Stimulated activated CD8-positive, alpha-beta memory T cell treated with anti-CD3 and anti-CD28 coated beads, Interleukin-4, amount 100 ng/mL, for 4 hours (primary cell): ENCODE measurements around the gene PCDHA13.
"Not testable (repeated sequence)": the region's sequence is repeated elsewhere in the genome, so short reads cannot be mapped to it uniquely, and the experiment has no call there.

ENCODE experiments used
- DNase-seq, 2 donors: peaks; one replicate each; pipeline ENCODE4 v3.0.0-alpha.2; 2020; ENCODE audit warnings: low read depth in 2 of 2, low spot score in 1 of 2

Gene PCDHA13

DNA sequence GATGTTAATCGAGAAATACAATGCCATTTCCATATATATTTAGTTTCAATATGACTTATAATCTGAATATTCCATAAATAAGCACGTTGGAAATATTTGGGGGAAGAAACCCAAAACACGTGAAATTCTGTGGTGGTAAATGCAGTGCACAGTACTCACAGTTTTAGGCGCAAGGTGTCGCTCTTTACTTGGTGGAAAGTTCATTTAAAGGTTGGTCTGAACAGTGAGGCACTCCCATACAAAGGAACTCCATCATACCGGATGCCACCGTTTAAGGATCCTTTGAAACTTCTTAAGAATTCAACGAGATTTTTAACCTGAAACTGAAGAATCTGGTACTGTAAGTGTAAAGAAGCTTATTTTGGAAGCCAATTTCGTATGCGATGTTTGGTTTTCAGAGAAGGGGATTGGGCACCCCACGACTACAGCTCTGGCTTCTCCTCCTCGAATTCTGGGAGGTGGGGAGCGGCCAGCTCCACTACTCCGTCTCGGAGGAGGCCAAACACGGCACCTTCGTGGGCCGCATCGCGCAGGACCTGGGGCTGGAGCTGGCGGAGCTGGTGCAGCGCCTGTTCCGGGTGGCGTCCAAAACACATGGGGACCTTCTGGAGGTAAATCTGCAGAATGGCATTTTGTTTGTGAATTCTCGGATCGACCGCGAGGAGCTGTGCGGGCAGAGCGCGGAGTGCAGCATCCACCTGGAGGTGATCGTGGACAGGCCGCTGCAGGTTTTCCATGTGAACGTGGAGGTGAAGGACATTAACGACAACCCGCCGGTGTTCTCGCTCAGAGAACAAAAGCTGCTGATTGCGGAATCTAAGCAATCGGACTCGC, 13.0 kb upstream of the PCDHA13 start, which contains the start of gene PCDHA11:
TSS of gene PCDHA11 (plus strand) at position 237 of the 834 bp plus-strand sequence. CDS start at position 384, 147 bp downstream.
- DNase-seq, result no peak

DNA sequence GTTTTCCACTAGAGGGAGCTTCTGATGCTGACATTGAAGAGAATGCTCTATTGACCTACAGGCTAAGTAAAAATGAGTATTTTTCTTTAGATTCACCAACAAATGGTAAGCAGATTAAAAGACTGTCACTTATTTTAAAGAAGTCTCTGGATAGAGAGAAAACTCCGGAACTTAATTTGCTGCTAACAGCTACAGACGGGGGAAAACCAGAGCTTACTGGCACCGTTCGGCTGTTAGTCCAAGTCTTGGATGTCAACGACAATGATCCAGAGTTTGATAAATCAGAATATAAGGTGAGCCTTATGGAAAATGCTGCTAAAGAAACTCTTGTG, 12.4 kb upstream of the PCDHA13 start:
- DNase-seq, result no peak

DNA sequence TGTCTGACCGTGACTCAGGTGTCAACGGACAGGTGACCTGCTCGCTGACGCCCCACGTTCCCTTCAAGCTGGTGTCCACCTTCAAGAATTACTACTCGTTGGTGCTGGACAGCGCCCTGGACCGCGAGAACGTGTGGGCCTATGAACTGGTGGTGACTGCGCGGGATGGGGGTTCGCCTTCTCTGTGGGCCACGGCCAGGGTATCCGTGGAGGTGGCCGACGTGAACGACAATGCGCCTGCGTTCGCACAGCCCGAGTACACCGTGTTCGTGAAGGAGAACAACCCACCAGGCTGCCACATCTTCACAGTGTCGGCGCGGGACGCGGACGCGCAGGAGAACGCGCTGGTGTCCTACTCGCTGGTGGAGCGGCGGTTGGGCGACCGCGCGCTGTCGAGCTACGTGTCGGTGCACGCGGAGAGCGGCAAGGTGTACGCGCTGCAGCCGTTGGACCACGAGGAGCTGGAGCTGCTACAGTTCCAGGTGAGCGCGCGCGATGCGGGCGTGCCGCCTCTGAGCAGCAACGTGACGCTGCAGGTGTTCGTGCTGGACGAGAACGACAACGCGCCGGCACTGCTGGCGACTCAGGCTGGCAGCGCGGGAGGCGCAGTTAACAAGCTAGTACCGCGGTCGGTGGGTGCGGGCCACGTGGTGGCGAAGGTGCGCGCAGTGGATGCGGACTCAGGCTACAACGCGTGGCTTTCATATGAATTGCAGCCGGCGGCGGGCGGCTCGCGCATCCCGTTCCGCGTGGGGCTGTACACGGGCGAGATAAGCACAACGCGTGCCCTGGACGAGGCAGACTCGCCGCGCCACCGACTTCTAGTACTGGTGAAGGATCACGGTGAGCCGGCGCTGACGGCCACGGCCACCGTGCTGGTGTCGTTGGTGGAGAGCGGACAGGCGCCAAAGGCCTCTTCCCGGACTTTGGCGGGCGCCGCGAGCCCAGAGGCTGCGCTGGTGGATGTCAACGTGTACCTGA, 11.4 kb upstream of the PCDHA13 start:
- DNase-seq, result no peak

DNA sequence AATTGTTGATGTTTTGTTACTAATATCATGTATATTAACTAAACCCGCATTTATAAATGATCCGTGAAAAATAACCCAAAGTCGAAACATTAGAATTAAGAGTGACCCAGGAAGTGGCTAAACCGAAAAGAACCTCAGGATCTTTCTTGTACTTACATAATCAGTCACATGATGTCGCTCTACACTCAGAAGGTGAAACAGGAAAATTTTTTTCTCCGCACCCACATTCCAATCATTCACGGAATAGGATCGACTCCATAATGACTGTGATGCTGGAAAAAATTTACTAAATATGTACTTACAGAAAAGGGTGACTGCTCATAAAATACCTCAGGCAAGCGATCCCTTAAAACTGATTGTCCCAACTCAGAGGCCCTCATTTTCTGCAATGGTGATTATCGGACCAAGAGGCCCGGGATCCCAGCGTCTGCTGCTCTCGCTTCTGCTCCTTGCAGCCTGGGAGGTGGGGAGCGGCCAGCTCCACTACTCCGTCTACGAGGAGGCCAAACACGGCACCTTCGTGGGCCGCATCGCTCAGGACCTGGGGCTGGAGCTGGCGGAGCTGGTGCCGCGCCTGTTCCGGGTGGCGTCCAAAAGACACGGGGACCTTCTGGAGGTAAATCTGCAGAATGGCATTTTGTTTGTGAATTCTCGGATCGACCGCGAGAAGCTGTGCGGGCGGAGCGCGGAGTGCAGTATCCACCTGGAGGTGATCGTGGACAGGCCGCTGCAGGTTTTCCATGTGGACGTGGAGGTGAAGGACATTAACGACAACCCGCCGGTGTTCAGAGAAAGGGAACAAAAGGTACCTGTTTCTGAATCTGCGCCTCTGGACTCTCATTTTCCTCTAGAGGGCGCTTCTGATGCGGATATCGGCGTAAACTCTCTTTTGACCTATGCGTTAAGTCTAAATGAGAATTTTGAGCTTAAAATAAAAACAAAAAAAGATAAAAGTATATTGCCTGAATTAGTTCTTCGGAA, 6.5 kb upstream of the PCDHA13 start, which contains the start of gene PCDHA12:
TSS of gene PCDHA12 (plus strand) at position 224 of the 981 bp plus-strand sequence. CDS start at position 389, 165 bp downstream.
- no peak for DNase-seq

DNA sequence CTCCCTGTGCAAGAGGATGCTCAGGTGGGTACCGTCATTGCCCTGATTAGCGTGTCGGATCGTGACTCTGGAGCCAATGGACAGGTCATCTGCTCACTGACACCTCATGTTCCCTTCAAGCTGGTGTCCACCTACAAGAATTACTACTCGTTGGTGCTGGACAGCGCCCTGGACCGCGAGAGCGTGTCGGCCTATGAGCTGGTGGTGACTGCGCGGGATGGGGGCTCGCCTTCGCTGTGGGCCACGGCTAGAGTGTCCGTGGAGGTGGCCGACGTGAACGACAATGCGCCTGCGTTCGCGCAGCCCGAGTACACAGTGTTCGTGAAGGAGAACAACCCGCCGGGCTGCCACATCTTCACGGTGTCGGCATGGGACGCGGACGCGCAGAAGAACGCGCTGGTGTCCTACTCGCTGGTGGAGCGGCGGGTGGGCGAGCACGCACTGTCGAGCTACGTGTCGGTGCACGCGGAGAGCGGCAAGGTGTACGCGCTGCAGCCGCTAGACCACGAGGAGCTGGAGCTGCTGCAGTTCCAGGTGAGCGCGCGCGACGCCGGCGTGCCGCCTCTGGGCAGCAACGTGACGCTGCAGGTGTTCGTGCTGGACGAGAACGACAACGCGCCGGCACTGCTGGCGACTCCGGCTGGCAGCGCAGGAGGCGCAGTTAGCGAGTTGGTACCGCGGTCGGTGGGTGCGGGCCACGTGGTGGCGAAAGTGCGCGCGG, 5.2 kb upstream of the PCDHA13 start:
- not testable (repeated sequence) for DNase-seq

DNA sequence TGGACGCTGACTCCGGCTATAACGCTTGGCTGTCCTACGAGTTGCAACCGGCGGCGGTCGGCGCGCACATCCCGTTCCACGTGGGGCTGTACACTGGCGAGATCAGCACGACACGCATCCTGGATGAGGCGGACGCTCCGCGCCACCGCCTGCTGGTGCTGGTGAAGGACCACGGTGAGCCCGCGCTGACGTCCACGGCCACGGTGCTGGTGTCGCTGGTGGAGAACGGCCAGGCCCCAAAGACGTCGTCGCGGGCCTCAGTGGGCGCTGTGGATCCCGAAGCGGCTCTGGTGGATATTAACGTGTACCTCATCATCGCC, 4.7 kb upstream of the PCDHA13 start:
- no peak for DNase-seq

DNA sequence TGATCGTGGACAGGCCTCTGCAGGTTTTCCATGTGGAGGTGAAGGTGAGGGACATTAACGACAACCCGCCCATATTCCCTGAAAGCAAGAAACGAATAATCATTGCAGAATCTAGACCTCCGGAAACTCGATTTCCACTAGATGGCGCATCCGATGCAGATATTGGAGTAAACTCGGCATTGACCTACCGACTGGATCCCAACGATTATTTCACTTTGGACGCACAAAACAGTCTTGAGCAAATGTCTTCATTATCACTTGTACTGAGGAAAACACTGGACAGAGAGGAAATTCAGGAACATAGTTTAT, 621 bp downstream of the PCDHA13 start:
- DNase-seq, result no peak

DNA sequence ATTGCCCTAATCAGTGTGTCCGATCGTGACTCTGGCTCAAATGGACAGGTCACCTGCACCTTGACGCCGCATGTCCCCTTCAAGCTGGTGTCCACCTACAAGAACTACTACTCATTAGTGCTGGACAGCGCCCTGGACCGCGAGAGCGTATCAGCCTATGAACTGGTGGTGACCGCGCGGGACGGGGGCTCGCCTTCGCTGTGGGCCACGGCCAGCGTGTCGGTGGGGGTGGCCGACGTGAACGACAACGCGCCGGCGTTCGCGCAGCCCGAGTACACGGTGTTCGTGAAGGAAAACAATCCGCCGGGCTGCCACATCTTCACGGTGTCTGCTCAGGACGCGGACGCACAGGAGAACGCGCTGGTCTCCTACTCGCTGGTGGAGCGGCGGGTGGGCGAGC, 1.4 kb downstream of the PCDHA13 start:
- no peak for DNase-seq

DNA sequence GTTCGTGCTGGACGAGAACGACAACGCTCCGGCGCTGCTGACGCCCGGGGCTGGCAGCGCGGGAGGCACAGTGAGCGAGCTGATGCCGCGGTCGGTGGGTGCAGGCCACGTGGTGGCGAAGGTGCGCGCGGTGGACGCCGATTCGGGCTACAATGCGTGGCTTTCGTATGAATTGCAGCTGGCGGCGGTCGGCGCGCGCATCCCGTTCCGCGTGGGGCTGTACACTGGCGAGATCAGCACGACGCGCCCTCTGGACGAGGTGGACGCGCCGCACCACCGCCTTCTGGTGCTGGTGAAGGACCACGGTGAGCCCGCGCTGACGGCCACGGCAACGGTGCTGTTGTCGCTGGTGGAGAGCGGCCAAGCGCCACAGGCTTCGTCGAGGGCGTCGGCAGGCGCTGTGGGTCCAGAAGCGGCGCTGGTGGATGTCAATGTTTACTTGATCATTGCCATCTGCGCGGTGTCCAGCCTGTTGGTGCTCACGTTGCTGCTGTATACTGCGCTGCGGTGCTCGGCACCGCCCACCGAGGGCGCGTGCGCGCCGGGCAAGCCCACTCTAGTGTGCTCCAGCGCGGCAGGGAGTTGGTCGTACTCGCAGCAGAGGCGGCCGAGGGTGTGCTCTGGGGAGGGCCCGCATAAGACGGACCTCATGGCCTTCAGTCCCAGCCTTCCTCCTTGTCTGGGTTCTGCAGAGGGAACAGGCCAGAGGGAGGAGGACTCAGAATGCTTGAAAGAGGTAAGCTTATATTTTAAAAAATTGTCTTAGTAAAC, 2.2 kb downstream of the PCDHA13 start:
- DNase-seq, result no peak

DNA sequence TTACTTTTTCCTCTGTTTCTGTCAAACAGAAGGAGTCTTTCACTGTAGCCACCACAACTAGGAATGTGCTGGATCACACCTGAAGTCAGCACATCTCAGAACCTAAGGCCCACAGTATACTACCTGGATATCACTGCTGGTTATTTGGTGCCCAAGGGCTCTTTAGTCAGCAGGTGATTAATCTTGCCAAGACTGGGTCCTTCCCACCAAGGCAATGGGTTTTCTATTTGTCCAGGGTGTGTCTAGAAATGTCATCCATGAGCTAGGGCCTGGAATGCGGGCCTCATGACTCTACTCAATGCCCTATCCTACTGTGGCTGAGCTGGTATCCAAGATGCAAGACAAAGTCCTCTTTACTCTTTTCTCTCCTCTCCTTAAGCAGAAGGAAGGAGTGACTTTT, 34.4 kb downstream of the PCDHA13 start:
- DNase-seq, result no peak

DNA sequence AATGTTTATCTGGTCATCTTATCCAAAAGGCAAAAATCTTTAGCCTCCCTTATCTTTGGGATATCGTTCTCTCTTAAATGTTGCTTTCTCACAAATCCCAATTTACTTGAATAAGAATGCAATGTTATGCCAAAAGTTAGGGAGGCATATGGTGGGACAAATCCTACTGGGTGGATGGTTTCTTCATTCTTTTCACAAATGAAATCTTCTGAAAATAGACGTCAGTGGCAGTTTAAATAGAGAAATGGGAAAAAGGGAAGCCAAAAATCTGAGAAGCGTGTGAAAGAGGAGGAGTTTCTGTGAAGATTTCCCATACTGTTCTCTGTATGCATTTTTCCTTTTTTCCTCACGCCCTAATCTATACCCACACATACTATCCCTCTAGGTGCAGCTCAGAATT, 41.7 kb downstream of the PCDHA13 start:
- DNase-seq, result no peak

DNA sequence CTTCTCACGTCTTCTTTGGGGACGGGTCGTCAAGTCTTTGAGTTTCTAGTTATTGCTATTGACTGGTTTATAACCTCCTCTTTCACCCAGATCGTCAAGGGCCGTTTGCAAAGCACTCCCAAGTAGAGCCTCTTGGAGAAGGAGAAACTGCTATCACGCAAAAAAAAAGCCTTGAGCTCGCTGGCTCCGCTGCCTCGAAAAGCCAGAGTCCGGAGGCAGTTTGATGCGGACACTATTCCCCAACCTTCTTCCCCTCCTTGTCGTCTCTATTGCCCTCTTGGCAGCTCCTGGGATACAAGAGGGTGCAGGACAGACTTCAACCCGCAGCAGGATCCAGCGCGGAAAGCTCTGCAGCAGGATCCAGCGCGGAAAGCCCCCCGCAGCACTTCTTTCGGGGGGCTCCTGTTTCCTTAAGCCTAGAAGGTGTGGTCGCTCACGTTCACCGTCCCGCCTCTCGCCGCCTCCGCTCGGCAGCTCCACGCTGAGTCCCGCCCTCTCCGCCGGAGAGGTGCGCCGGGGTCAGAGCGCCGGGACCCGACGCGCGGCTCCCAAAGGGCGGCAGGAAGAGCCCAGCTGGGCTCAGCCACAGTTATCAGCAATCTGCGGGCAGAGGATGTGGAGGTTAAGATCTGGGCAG, 44.0 kb downstream of the PCDHA13 start, which contains the start of gene PCDHAC1:
TSS of gene PCDHAC1 (plus strand) at position 494 of the 637 bp plus-strand sequence. CDS start 594 bp downstream, outside the sequence.
- no peak for DNase-seq

DNA sequence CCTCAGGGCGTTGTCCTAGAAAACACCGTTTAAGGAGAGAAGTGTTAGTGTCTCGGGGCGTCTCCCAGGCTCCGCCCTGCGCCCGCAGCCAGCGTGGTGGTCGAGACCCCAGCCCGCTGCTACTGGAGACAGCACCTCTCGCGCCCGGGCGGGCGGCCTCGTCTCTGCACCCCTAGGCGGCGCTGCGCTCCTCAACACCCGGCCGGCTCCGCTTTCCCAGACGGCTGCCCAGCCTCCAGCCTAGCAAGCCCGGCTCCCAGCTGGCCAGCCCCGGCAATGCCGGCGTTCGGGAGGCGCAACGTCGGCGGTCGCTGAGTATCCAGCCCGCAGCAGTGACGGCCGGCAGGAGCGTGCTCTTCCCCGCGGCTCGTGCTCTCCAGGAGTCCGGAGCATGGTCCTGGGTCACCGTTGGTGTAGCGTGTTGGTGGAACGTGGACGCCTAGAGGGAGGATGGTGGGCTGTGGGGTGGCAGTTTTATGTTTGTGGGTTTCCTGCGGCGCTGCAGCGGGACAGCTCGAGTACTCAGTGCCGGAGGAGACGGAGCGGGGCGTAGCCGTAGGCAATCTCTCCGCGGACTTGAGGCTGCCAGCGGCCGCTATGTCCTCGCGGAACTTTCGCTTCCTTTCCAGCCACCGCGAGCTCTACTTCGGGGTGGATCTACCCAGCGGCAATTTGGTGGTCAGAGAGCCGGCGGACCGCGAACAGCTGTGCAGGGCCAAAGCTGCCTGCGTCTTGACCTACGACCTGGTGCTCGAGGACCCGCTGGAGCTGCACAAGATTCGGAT, 44.7 kb downstream of the PCDHA13 start:
- DNase-seq, result no peak

DNA sequence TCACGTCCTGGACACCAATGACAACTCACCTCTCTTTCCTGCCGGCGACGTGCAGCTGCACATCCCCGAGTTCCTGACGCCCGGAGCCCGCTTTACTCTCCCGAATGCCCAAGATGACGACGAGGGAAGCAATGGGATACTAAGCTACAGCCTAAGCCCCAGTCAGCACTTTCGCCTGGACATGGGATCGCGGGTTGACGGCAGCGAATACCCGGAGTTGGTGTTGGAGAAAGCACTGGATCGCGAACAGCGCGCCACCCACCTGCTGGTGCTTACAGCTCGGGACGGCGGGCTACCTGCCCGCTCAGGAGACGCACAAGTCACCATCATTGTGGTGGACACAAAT, 45.3 kb downstream of the PCDHA13 start:
- DNase-seq, result no peak
